GM10847 (cell line): ENCODE measurements around the gene LMNA.
A peak's percentile ranks its signal among the peaks of the same experiment; 100 is the strongest.

Experiments used
- POLR2A ChIP-seq: IDR thresholded peaks from 2 replicates; pipeline ENCODE4 v1.6.1; 2011; ENCODE audit not compliant: insufficient read length; ENCODE audit errors: extremely low read depth

The LMNA gene

GRCh38 chr1:156114101-156114918, at the start of gene LMNA:
Gene LMNA (plus strand): TSS chr1:156114711. CDS start chr1:156114919, 208 bp downstream.
- peak; percentile 85 for TF ChIP-seq POLR2A

GRCh38 chr1:156065212-156065611, 49.3 kb upstream of the LMNA start:
- no peak for TF ChIP-seq POLR2A

GRCh38 chr1:156065871-156066270, 48.6 kb upstream of the LMNA start:
- TF ChIP-seq POLR2A, result no peak

- no peak for TF ChIP-seq POLR2A
These were observed 47.2 kb upstream of the LMNA start for GRCh38 chr1:156067262-156067661.

- no peak for TF ChIP-seq POLR2A
These were observed 44.7 kb upstream of the LMNA start for GRCh38 chr1:156069490-156070455.

- TF ChIP-seq POLR2A, result no peak
These were observed 44.0 kb upstream of the LMNA start for GRCh38 chr1:156070548-156070947.

GRCh38 chr1:156072251-156072650, 42.3 kb upstream of the LMNA start:
- TF ChIP-seq POLR2A, result no peak

GRCh38 chr1:156073110-156073687, 41.3 kb upstream of the LMNA start:
- no peak for TF ChIP-seq POLR2A

GRCh38 chr1:156073740-156074139, 40.8 kb upstream of the LMNA start:
- TF ChIP-seq POLR2A, result no peak

GRCh38 chr1:156074661-156075060, 39.9 kb upstream of the LMNA start:
- TF ChIP-seq POLR2A, result no peak

- no peak for TF ChIP-seq POLR2A
These were observed 39.3 kb upstream of the LMNA start for GRCh38 chr1:156075162-156075561.

GRCh38 chr1:156075775-156076204, 38.7 kb upstream of the LMNA start:
- TF ChIP-seq POLR2A, result no peak

- TF ChIP-seq POLR2A, result no peak
These were observed 37.7 kb upstream of the LMNA start for GRCh38 chr1:156076609-156077429.

GRCh38 chr1:156077430-156077760, 37.1 kb upstream of the LMNA start:
- TF ChIP-seq POLR2A, result no peak

- TF ChIP-seq POLR2A, result no peak
These were observed 35.8 kb upstream of the LMNA start for GRCh38 chr1:156078728-156079127.
